ENCODE measurements around the gene ASAP2.

DNA sequence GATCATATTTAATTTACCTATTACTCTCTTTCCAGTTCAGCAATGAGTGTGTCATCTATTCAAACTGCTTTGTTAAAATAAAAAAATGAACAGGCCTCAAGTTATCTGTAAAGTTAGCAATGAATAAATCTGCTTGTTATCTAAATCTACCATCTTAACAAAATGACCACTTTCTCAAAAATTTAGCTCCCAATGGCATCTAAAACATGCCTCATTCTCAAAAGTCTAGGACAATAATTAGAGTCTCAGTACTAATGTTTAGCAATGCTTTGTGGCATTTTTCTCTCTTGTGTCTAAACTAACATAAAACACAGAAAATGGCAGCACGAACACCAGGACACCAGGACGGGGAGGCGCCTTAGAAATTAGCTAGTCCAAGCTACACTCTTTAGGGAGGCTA lies 3.6 kb upstream of the ASAP2 start:
- TF ChIP-seq, protein P1, sequence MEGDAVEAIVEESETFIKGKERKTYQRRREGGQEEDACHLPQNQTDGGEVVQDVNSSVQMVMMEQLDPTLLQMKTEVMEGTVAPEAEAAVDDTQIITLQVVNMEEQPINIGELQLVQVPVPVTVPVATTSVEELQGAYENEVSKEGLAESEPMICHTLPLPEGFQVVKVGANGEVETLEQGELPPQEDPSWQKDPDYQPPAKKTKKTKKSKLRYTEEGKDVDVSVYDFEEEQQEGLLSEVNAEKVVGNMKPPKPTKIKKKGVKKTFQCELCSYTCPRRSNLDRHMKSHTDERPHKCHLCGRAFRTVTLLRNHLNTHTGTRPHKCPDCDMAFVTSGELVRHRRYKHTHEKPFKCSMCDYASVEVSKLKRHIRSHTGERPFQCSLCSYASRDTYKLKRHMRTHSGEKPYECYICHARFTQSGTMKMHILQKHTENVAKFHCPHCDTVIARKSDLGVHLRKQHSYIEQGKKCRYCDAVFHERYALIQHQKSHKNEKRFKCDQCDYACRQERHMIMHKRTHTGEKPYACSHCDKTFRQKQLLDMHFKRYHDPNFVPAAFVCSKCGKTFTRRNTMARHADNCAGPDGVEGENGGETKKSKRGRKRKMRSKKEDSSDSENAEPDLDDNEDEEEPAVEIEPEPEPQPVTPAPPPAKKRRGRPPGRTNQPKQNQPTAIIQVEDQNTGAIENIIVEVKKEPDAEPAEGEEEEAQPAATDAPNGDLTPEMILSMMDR (IDR thresholded peaks at IDR 0.05): no peak
- no peak for TF ChIP-seq EZH2 (IDR thresholded peaks at IDR 0.05; ENCODE audit: borderline replicate concordance, insufficient read depth, low read depth, low read length, poor library complexity, severe bottlenecking)
